RWPE1 (cell line): ENCODE results near the gene PPA1.

Experiments
- CTCF ChIA-PET: fragments of 350-600 bp; sonication (Branson Sonifier 250); formaldehyde crosslinking; extraction: SDS; loops from one replicate; lab custom pipeline; 2021; lab: Yijun Ruan, JAX
- POLR2A ChIA-PET: fragments of 400-600 bp; formaldehyde crosslinking; extraction: SDS; loops from one replicate; lab custom pipeline; 2020; ENCODE audit warnings: antibody characterized with exemption; ENCODE audit not compliant: low non-redundant PET; lab: Yijun Ruan, JAX
- DNase-seq: peaks from one replicate; pipeline ENCODE4 v3.0.0; 2012; ENCODE audit warnings: low spot score
- H3K27ac ChIP-seq: fragments of 450-650 bp; 2 replicates; pipeline ENCODE4 v1.5.1; 2017
- TF ChIP-seq, protein P1 (sequence below): fragments of 450-650 bp; conservative IDR thresholded peaks from 2 replicates; pipeline ENCODE4 v1.5.1; 2017; ENCODE audit warnings: low read depth, mild to moderate bottlenecking

PPA1 gene

DNA sequence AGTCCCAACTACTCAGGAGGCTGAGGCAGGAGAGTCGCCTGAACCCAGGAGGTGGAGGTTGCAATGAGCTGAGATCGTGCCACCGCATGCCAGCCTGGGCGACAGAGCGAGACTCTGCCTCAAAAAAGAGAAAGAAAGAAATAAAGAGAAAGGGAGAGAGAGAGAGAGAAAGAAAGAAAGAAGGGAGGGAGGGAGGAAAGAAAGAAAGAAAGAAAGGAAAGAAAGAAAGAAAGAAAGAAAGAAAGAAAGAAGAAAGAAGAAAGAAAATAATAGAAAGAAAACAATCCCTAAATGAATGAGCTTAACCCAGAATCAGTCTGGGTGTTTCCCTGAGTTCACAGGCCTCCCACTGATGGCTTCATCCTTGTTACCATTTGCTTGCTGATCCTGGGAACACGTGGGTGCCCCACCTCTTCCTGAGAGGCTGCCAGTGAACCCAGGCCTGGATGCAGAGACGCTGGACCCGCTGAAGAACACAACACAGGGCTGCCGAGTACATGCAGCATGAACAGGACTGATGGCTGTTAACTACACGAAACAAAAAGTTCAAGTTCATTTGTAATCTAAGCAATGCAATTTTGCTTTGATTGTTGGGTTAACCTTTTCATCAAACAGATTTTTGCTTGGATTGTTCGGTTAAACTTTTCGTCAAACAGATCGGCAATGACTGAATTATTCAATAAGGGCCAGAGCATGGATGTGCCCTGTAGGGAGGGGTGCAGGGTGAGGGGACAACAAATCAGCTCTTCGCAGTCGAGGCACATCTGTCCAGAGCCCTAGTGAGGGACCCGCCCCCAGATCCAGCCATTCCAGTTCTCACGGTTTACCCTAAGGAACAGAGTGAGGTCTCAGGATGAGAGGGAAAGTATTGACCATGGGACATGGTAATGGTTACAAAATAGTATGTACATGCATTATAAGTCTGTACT is 39.0 kb upstream of the PPA1 start:
- ChIA-PET CTCF (interaction anchor here (0.6 to 2.2 kb wide), 14 partner anchors 13 to 1887 kb away, joined by 3 to 17 read pairs (median 4); no protein-coding TSS in a partner anchor), POLR2A (no interaction called here)
- TF ChIP-seq, protein P1, sequence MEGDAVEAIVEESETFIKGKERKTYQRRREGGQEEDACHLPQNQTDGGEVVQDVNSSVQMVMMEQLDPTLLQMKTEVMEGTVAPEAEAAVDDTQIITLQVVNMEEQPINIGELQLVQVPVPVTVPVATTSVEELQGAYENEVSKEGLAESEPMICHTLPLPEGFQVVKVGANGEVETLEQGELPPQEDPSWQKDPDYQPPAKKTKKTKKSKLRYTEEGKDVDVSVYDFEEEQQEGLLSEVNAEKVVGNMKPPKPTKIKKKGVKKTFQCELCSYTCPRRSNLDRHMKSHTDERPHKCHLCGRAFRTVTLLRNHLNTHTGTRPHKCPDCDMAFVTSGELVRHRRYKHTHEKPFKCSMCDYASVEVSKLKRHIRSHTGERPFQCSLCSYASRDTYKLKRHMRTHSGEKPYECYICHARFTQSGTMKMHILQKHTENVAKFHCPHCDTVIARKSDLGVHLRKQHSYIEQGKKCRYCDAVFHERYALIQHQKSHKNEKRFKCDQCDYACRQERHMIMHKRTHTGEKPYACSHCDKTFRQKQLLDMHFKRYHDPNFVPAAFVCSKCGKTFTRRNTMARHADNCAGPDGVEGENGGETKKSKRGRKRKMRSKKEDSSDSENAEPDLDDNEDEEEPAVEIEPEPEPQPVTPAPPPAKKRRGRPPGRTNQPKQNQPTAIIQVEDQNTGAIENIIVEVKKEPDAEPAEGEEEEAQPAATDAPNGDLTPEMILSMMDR, result no peak
- H3K27ac ChIP-seq, result no peak overlapping the region
- no peak for DNase-seq

- CTCF ChIA-PET, result no interaction called here
- POLR2A ChIA-PET, result no interaction called here
These were observed 37.7 kb upstream of the PPA1 start for GRCh38 chr10:70270952-70271351.

DNA sequence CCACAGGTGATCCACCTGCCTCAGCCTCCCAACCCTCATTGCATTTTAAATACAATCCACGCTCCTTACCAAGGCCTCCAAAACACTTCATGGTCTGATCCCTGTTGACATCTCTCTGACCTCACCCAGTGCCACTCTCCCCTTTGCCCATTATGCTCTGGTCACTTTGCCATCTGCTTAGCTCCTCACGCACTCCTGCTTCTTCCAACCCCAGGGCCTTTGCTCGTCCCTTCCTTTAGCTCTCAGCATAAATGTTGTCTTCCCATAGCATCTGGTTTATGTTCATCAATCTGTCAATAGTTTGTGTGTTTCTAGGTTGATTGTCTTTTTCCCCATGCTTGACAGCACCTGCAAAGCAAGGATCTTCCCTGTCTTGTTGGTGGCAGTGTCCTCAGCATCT is 36.5 kb upstream of the PPA1 start:
- ChIA-PET POLR2A (no interaction called here), CTCF (interaction anchor here (0.8 kb wide), 1 partner anchor 79 kb away, joined by 3 read pairs; no protein-coding TSS in a partner anchor)
- TF ChIP-seq, protein P1, result no peak
- H3K27ac ChIP-seq, result no peak overlapping the region
- no peak for DNase-seq

More at GRCh38 chr10:70270952-70271351, 37.7 kb upstream of the PPA1 start:
- TF ChIP-seq, protein P1, result no peak
- no peak overlapping the region for H3K27ac ChIP-seq
- no peak for DNase-seq

- POLR2A ChIA-PET, result no interaction called here
- TF ChIP-seq, protein P1, result no peak
- H3K27ac ChIP-seq, result no peak overlapping the region
- CTCF ChIA-PET, result interaction anchor here (0.6 to 2.6 kb wide), 2 partner anchors 10 to 46 kb away, joined by 4 to 10 read pairs; no protein-coding TSS in a partner anchor
- no peak for DNase-seq
These were observed 35.1 kb upstream of the PPA1 start for GRCh38 chr10:70268376-70268775.

DNA sequence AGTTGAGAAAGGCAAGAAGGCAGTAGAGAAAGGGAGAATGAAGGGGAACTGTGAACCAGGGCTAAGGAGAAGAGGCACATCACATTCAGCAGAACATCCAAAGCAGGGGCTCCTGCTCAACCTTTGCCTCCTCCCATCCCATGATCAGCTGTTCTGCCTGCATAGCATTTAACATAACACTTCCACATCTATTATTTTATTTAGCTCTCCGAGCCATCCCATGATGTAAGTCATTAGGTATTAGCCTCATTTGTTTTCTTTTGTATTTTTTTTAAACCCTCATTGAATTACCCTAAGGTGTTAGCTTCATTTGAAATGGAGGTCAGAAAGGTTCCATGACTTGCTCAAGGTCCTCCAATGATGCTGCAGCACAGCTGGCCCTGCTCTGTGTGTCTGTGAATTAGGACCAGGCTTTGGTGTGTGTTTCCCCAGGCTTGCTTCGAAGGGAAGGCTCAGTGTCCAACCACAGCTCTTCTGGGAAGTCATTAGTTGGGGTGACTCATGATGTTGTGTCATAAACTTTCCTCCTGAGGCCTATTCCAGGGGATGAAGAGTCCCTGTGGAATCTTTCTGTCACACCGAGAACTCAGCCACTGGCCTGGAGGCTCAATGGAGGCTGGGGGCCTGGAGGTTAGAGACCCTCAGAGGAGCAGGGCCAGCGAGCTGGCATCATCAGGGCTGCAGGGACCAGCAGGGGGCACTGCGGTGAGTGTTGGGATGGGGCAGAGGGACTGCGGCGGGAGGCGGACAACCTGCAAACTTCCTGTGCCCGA is 34.1 kb upstream of the PPA1 start:
- peak overlapping the region; percentile 66 for H3K27ac ChIP-seq
- ChIA-PET CTCF (interaction anchor here (0.6 to 2.6 kb wide), 3 partner anchors 27 to 97 kb away, joined by 3 to 10 read pairs (median 4); no protein-coding TSS in a partner anchor), POLR2A (no interaction called here)
- peak; percentile 97 for DNase-seq
- TF ChIP-seq, protein P1, result no peak

- TF ChIP-seq, protein P1, result no peak
- ChIA-PET CTCF (interaction anchor here (1.0 to 2.6 kb wide), 2 partner anchors 44 to 98 kb away, joined by 3 to 10 read pairs; no protein-coding TSS in a partner anchor), POLR2A (no interaction called here)
- DNase-seq, result no peak
- no peak overlapping the region for H3K27ac ChIP-seq
These were observed 33.5 kb upstream of the PPA1 start for GRCh38 chr10:70266701-70267100.
